HEK293 (cell line): ENCODE results near the gene CBX7.

Experiments used
- CTCF ChIA-PET: fragments of 350-600 bp; formaldehyde crosslinking; extraction: SDS; loops from one replicate; lab custom pipeline; 2021; ENCODE audit warnings: antibody characterized with exemption; lab: Yijun Ruan, JAX
- POLR2A ChIA-PET: fragments of 300-600 bp; formaldehyde crosslinking; extraction: SDS; loops from one replicate; lab custom pipeline; 2020; ENCODE audit warnings: antibody characterized with exemption, inconsistent platforms; lab: Yijun Ruan, JAX
- H3K27ac ChIP-seq: fragments of 200-500 bp; sonication (Bioruptor generic); 2 replicates; pipeline ENCODE4 v1.5.1; 2014; ENCODE audit warnings: low read depth, low read length, control low read depth, inconsistent platforms; ENCODE audit errors: extremely low read depth
- H3K36me3 ChIP-seq, 2 experiments: fragments of 200-500 bp in 1 of 2; sonication (Bioruptor generic) in 1 of 2; 1 replicate in 1 of 2; 2 replicates in 1 of 2; pipeline ENCODE4 v1.5.1; 2014 to 2017; ENCODE audit warnings: inconsistent platforms in 2 of 2, low read length in 2 of 2; ENCODE audit not compliant: control insufficient read depth in 2 of 2, insufficient read depth in 1 of 2
- H3K4me1 ChIP-seq: fragments of 200-500 bp; sonication (Bioruptor generic); 2 replicates; pipeline ENCODE4 v1.5.1; 2014; ENCODE audit warnings: mild to moderate bottlenecking, low read length, inconsistent platforms; ENCODE audit not compliant: control insufficient read depth, insufficient read depth
- H3K4me3 ChIP-seq: 2 replicates; pipeline ENCODE4 v1.5.1; 2011; ENCODE audit warnings: low read depth, mild to moderate bottlenecking, control low read depth, low read length, moderate library complexity
- H3K9me3 ChIP-seq: fragments of 200-500 bp; sonication (Bioruptor generic); 2 replicates; pipeline ENCODE4 v1.5.1; 2014; ENCODE audit warnings: low read depth, low read length, inconsistent platforms; ENCODE audit not compliant: control insufficient read depth, insufficient read depth
- GLI2 ChIP-seq: fragments of 450-650 bp; formaldehyde crosslinking; IDR thresholded peaks from 2 replicates; pipeline ENCODE4; 2017; ENCODE audit warnings: missing biosample characterization, missing genetic modification characterization, low read depth, borderline replicate concordance
- YY1 ChIP-seq: fragments of 450-650 bp; formaldehyde crosslinking; IDR thresholded peaks from 2 replicates; pipeline ENCODE4 v1.5.1; 2018; ENCODE audit warnings: missing biosample characterization, missing genetic modification characterization
- ZIC2 ChIP-seq: fragments of 450-650 bp; formaldehyde crosslinking; IDR thresholded peaks from 2 replicates; pipeline ENCODE4 v1.5.1; 2016; ENCODE audit warnings: missing biosample characterization, missing genetic modification characterization
- ZNF202 ChIP-seq: fragments of 450-650 bp; formaldehyde crosslinking; IDR thresholded peaks from 2 replicates; pipeline ENCODE4 v1.5.1; 2016; ENCODE audit warnings: missing biosample characterization, missing genetic modification characterization, borderline replicate concordance
- ZNF335 ChIP-seq: fragments of 450-650 bp; formaldehyde crosslinking; conservative IDR thresholded peaks from 2 replicates; pipeline ENCODE4 v1.5.1; 2016; ENCODE audit warnings: missing biosample characterization, missing genetic modification characterization
- ZNF544 ChIP-seq: fragments of 450-650 bp; formaldehyde crosslinking; IDR thresholded peaks from 2 replicates; pipeline ENCODE4 v1.5.0; 2017; ENCODE audit warnings: missing biosample characterization, missing genetic modification characterization
- ZNF555 ChIP-seq: fragments of 450-650 bp; formaldehyde crosslinking; conservative IDR thresholded peaks from 2 replicates; pipeline ENCODE4 v1.5.1; 2017; ENCODE audit warnings: missing biosample characterization, mild to moderate bottlenecking, missing genetic modification characterization, inconsistent platforms
- ZNF571 ChIP-seq: fragments of 450-650 bp; formaldehyde crosslinking; IDR thresholded peaks from 2 replicates; pipeline ENCODE4 v1.5.0; 2017; ENCODE audit warnings: missing biosample characterization, missing genetic modification characterization
- ZNF610 ChIP-seq: fragments of 450-650 bp; formaldehyde crosslinking; IDR thresholded peaks from 2 replicates; pipeline ENCODE4 v1.5.1; 2016; ENCODE audit warnings: missing biosample characterization, missing genetic modification characterization, borderline replicate concordance
- ZNF654 ChIP-seq: fragments of 450-650 bp; formaldehyde crosslinking; IDR thresholded peaks from 2 replicates; pipeline ENCODE4 v1.5.1; 2016; ENCODE audit warnings: low read depth, missing biosample characterization, missing genetic modification characterization
- TF ChIP-seq, protein P1 (sequence below): fragments of 450-650 bp; formaldehyde crosslinking; conservative IDR thresholded peaks from 2 replicates; pipeline ENCODE4 v1.5.1; 2016; ENCODE audit warnings: low read depth, missing biosample characterization, missing genetic modification characterization
- TF ChIP-seq, protein P2 (sequence below): fragments of 450-650 bp; formaldehyde crosslinking; IDR thresholded peaks from 2 replicates; pipeline ENCODE4 v1.5.1; 2016; ENCODE audit warnings: missing biosample characterization, missing genetic modification characterization
- TF ChIP-seq, protein P3 (sequence below): fragments of 450-650 bp; formaldehyde crosslinking; IDR thresholded peaks from 2 replicates; pipeline ENCODE4 v1.5.1; 2016; ENCODE audit warnings: missing biosample characterization, missing genetic modification characterization
- TF ChIP-seq, protein P4 (sequence below): fragments of 450-650 bp; formaldehyde crosslinking; IDR thresholded peaks from 2 replicates; pipeline ENCODE4 v1.5.1; 2017; ENCODE audit warnings: missing biosample characterization, missing genetic modification characterization
- TF ChIP-seq, protein P5 (sequence below): fragments of 450-650 bp; formaldehyde crosslinking; IDR thresholded peaks from 2 replicates; pipeline ENCODE4 v1.5.1; 2016; ENCODE audit warnings: missing biosample characterization, missing genetic modification characterization
- TF ChIP-seq, protein P6 (sequence below): fragments of 450-650 bp; formaldehyde crosslinking; IDR thresholded peaks from 2 replicates; pipeline ENCODE4 v1.5.1; 2017; ENCODE audit warnings: missing biosample characterization, missing genetic modification characterization

Gene CBX7

DNA sequence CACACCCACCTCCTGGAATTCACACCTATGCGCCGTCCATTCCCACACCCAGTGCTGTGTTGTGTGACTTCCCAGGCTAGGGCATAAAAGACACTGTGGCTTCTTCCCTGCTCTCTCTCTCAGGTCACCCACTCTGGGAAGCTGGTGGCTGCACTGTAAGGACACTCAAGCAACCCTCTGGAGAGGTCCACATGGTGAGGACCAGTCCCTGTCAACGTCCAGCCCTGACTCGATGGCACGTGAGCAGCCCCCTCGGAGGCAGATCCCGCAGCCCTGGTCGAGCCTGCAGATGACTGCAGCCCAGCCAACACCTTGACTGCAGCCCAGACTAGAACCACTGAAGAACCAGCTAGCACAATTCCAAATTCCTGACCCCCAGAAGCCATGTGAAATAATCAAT lies 16.2 kb downstream of the CBX7 start (continued):
- TF ChIP-seq ZNF335 (tag by site-specific recombination) (no peak), ZNF555 (tag by site-specific recombination) (no peak), ZNF571 (tag by site-specific recombination) (no peak)
- TF ChIP-seq, protein P1, sequence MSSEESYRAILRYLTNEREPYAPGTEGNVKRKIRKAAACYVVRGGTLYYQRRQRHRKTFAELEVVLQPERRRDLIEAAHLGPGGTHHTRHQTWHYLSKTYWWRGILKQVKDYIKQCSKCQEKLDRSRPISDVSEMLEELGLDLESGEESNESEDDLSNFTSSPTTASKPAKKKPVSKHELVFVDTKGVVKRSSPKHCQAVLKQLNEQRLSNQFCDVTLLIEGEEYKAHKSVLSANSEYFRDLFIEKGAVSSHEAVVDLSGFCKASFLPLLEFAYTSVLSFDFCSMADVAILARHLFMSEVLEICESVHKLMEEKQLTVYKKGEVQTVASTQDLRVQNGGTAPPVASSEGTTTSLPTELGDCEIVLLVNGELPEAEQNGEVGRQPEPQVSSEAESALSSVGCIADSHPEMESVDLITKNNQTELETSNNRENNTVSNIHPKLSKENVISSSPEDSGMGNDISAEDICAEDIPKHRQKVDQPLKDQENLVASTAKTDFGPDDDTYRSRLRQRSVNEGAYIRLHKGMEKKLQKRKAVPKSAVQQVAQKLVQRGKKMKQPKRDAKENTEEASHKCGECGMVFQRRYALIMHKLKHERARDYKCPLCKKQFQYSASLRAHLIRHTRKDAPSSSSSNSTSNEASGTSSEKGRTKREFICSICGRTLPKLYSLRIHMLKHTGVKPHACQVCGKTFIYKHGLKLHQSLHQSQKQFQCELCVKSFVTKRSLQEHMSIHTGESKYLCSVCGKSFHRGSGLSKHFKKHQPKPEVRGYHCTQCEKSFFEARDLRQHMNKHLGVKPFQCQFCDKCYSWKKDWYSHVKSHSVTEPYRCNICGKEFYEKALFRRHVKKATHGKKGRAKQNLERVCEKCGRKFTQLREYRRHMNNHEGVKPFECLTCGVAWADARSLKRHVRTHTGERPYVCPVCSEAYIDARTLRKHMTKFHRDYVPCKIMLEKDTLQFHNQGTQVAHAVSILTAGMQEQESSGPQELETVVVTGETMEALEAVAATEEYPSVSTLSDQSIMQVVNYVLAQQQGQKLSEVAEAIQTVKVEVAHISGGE (tag by site-specific recombination), result no peak

DNA sequence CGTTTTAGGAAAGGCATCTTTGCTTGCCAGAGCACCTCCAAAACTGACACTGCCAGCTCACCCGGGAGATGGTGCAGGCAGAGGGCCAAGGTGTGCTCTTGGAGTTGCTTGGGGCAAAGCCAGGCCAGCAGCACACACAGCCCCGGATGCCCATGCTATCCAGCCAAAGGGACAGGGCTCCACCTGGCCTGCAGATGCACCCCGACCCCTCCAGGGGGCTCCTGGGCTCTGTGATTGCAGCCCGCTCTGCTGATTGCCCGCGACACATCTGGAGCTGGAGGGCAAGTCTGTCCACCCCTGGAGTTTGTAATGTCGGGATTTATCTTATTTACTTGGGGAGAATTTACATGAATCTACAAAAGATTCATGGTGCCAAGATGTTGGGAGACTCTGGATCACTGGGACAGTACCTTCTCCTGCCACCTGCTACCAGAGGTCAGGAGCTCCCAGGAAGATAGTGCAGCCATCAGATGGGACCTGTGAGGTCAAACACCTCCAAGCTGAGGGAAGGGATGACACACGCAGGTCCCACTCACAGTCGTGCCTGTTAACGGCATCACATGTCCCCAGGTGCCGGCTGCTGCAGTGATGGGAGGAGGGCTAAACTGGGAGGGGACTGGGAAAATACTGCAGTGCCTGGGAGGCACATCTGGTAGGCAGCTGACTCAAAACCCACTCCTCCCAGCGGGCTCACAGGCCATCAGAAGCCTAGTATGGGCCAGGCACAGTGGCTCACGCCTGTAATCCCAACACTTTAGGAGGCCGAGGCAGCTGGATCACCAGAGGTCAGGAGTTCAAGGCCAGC lies 17.2 kb downstream of the CBX7 start:
- no peak for TF ChIP-seq ZNF202 (tag by site-specific recombination)
- peak; percentile 19; the same call in 1 of the 2 replicates for TF ChIP-seq ZNF654 (tag by site-specific recombination)
- TF ChIP-seq ZIC2 (tag by site-specific recombination), result 0 out of 2 replicates have a peak, but pooled peaks have one; percentile 17
- TF ChIP-seq ZNF544 (tag by site-specific recombination), result no peak
- TF ChIP-seq, protein P2, sequence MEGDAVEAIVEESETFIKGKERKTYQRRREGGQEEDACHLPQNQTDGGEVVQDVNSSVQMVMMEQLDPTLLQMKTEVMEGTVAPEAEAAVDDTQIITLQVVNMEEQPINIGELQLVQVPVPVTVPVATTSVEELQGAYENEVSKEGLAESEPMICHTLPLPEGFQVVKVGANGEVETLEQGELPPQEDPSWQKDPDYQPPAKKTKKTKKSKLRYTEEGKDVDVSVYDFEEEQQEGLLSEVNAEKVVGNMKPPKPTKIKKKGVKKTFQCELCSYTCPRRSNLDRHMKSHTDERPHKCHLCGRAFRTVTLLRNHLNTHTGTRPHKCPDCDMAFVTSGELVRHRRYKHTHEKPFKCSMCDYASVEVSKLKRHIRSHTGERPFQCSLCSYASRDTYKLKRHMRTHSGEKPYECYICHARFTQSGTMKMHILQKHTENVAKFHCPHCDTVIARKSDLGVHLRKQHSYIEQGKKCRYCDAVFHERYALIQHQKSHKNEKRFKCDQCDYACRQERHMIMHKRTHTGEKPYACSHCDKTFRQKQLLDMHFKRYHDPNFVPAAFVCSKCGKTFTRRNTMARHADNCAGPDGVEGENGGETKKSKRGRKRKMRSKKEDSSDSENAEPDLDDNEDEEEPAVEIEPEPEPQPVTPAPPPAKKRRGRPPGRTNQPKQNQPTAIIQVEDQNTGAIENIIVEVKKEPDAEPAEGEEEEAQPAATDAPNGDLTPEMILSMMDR (tag by site-specific recombination), result peak; percentile 51
- no peaks in the 10 kb centered on the region for H3K9me3 ChIP-seq
- H3K4me3 ChIP-seq, result no peak overlapping the region
- POLR2A ChIA-PET, result interaction anchor here (0.6 to 1.4 kb wide), 5 partner anchors 11 to 185 kb away, joined by 3 to 9 read pairs (median 4); partner anchors contain the start of gene RPL3
- H3K27ac ChIP-seq, result no peak overlapping the region
- no peaks in the 10 kb centered on the region for H3K36me3 ChIP-seq
- CTCF ChIA-PET, result interaction anchor here (0.5 to 2.6 kb wide), 28 partner anchors 8 to 394 kb away, joined by 3 to 17 read pairs (median 5); partner anchors contain the start of genes CBX7 and RPL3
- H3K4me1 ChIP-seq, result no peaks in the 10 kb centered on the region

DNA sequence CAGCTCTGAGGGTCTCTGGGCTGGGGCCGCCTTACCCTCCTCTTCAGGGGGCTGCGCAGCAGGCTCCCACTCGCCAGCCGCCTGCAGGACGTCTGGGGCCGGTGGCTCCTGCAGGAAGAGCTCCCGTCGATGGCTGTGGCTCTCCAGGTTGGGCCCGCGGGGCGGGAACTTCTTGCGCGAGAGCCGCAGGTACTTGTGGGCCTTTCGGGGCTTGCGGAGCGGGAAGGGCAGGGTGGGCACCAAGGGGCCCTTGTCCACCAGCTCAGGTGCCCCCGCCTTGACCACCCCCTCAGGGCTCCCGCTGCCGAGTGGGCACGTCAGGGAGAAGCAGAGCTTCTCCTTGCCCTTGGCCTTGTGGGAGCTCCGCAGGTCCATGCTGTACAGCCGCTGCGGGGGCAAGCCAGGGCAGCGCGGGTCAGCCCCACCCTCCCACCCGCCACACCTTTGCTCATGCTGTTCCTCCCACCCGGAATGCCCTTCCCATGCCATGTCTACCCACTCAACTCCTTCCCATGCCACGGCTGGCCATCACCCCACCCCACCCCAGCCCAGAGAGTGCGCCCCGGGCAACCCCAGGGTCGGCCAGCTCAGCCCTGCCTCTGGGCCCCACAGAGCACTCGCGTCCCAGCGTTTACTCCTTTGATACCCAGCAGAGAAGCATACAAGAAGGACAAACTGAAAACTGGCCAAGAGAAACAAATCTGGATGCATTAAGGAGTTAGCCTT lies 18.0 kb downstream of the CBX7 start:
- POLR2A ChIA-PET, result interaction anchor here (0.6 to 1.4 kb wide), 4 partner anchors 11 to 185 kb away, joined by 3 to 9 read pairs (median 4); partner anchors contain the start of gene RPL3
- TF ChIP-seq YY1 (tag by site-specific recombination) (no peak), GLI2 (tag by site-specific recombination) (no peak), ZNF610 (tag by site-specific recombination) (no peak)
- TF ChIP-seq, protein P3, sequence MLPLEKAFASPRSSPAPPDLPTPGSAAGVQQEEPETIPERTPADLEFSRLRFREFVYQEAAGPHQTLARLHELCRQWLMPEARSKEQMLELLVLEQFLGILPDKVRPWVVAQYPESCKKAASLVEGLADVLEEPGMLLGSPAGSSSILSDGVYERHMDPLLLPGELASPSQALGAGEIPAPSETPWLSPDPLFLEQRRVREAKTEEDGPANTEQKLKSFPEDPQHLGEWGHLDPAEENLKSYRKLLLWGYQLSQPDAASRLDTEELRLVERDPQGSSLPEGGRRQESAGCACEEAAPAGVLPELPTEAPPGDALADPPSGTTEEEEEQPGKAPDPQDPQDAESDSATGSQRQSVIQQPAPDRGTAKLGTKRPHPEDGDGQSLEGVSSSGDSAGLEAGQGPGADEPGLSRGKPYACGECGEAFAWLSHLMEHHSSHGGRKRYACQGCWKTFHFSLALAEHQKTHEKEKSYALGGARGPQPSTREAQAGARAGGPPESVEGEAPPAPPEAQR (tag by site-specific recombination), result no peak
- TF ChIP-seq, protein P4, sequence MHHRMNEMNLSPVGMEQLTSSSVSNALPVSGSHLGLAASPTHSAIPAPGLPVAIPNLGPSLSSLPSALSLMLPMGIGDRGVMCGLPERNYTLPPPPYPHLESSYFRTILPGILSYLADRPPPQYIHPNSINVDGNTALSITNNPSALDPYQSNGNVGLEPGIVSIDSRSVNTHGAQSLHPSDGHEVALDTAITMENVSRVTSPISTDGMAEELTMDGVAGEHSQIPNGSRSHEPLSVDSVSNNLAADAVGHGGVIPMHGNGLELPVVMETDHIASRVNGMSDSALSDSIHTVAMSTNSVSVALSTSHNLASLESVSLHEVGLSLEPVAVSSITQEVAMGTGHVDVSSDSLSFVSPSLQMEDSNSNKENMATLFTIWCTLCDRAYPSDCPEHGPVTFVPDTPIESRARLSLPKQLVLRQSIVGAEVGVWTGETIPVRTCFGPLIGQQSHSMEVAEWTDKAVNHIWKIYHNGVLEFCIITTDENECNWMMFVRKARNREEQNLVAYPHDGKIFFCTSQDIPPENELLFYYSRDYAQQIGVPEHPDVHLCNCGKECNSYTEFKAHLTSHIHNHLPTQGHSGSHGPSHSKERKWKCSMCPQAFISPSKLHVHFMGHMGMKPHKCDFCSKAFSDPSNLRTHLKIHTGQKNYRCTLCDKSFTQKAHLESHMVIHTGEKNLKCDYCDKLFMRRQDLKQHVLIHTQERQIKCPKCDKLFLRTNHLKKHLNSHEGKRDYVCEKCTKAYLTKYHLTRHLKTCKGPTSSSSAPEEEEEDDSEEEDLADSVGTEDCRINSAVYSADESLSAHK (tag by site-specific recombination), result no peak
- TF ChIP-seq, protein P5, sequence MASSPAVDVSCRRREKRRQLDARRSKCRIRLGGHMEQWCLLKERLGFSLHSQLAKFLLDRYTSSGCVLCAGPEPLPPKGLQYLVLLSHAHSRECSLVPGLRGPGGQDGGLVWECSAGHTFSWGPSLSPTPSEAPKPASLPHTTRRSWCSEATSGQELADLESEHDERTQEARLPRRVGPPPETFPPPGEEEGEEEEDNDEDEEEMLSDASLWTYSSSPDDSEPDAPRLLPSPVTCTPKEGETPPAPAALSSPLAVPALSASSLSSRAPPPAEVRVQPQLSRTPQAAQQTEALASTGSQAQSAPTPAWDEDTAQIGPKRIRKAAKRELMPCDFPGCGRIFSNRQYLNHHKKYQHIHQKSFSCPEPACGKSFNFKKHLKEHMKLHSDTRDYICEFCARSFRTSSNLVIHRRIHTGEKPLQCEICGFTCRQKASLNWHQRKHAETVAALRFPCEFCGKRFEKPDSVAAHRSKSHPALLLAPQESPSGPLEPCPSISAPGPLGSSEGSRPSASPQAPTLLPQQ (tag by site-specific recombination), result no peak
- TF ChIP-seq, protein P6, sequence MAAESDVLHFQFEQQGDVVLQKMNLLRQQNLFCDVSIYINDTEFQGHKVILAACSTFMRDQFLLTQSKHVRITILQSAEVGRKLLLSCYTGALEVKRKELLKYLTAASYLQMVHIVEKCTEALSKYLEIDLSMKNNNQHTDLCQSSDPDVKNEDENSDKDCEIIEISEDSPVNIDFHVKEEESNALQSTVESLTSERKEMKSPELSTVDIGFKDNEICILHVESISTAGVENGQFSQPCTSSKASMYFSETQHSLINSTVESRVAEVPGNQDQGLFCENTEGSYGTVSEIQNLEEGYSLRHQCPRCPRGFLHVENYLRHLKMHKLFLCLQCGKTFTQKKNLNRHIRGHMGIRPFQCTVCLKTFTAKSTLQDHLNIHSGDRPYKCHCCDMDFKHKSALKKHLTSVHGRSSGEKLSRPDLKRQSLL (tag by site-specific recombination), result no peak

More for the DNA sequence above, 18.0 kb downstream of the CBX7 start:
- H3K4me1 ChIP-seq, result no peaks in the 10 kb centered on the region
- no peaks in the 10 kb centered on the region for H3K36me3 ChIP-seq
- CTCF ChIA-PET, result interaction anchor here (0.5 to 2.6 kb wide), 18 partner anchors 9 to 394 kb away, joined by 3 to 17 read pairs (median 6); partner anchors contain the start of genes CBX7 and RPL3
- H3K4me3 ChIP-seq, result no peak overlapping the region
- no peaks in the 10 kb centered on the region for H3K9me3 ChIP-seq
- no peak overlapping the region for H3K27ac ChIP-seq
